HG02938 (cell line): Measurements from ENCODE around the gene PDX1.

Experiments
- ATAC-seq: cut with Tn5 transposase; IDR thresholded peaks from one replicate; pipeline ENCODE4 v1.9.1; 2021; ENCODE audit warnings: mild to moderate bottlenecking, moderate library complexity; ENCODE audit not compliant: unreplicated experiment

PDX1 gene

DNA sequence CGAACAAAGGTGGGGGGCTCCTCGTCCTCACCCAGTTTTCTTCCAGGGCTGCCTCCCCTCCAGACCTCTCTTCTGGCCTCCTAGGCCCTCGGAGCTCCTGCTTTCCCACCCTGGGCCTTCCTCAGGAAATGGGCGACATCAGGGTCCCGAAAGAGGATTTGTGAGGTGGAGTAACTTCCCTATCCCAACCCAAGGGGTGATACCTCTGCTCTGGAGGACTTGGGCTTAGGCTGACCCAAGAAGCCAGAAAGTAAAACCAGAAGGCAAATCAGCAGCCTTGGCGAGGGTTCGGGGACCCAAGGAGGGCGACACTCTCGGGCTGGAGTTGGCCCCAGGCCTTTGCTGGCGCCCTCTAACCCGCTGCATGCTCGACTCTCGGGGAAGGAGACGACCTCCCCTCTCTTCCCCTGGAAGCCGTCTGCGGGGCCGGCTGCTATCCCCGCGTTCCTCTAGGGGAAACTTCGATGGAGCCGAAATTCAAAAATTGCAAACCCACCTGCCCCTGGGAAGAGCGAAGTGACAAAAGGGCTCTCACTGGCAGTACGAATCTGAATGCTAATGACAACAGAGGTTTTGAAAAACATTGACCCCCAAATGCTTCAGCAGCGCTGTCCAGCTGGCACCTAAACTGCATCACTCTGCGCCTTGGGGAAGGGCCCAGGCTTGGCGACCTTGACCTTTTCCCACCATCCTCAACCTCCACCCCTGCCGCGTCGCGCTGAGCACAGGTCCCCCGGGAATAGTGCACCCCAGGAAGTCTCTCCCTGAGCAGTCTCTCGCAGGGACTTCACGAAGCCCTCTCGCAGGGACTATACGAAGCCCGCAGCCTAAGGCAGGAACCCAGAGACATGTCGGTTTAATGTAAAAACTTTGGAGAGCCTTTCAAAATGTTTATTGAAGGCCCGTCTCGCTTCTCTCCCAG lies 2.4 kb downstream of the PDX1 start:
- no peak for ATAC-seq

DNA sequence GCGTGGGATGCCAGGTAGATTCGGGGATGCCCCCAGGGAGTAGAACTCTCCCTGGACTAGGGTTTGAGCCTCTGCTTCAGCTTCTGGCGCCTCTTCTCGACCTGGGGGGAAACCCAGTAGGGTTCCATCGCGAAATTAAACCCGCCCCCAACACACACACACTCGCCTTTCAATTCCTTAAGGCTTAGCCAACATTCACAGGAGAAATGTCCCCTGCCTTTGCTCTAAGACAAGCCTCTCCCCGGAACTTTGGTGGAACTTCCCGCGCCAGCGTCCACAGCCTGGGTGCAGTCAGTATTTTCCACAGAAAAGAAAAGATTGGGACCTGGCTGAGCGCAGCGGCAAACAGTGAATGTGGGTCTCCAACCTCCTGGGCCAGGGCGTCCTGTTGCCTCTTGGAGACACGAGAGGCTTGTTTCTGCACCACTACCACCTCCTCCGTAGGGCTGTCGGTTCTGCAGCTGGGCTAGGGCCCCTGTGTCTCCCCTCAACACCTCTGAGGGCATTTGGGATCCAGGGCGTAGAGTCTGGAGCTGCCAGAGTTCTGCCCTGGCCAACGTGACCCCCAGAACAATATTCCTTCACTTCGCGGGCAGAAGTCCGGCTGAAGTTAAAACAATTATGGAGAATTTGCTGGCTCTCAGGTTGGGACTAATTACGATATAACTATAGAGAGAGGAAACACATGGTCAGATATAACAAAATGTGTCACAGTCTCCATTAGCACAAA lies 3.2 kb downstream of the PDX1 start:
- ATAC-seq, result no peak

DNA sequence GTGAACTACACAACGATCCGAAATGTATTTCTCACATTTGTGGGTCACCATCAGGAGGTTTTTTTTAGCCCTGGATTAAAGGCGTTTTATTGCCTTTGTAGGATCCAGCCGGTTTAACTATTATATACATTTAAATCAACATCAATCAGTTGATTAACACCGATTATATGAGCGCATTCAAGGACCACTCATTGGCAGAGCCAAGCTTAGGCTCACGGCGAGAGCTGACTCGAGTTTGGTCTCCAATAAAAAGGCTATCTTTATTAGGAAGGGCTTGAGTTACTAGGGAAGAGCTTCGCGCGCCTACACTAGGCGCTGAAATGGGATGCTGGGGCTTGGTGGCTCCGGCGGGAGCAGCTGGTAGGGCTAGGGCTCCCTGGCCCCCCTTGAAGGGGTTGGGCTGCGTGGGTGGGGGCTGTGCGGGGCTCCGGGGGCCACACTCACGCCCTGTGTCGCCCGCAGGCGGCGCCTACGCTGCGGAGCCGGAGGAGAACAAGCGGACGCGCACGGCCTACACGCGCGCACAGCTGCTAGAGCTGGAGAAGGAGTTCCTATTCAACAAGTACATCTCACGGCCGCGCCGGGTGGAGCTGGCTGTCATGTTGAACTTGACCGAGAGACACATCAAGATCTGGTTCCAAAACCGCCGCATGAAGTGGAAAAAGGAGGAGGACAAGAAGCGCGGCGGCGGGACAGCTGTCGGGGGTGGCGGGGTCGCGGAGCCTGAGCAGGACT lies 4.2 kb downstream of the PDX1 start:
- ATAC-seq, result no peak

DNA sequence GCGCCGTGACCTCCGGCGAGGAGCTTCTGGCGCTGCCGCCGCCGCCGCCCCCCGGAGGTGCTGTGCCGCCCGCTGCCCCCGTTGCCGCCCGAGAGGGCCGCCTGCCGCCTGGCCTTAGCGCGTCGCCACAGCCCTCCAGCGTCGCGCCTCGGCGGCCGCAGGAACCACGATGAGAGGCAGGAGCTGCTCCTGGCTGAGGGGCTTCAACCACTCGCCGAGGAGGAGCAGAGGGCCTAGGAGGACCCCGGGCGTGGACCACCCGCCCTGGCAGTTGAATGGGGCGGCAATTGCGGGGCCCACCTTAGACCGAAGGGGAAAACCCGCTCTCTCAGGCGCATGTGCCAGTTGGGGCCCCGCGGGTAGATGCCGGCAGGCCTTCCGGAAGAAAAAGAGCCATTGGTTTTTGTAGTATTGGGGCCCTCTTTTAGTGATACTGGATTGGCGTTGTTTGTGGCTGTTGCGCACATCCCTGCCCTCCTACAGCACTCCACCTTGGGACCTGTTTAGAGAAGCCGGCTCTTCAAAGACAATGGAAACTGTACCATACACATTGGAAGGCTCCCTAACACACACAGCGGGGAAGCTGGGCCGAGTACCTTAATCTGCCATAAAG lies 4.8 kb downstream of the PDX1 start:
- ATAC-seq, result no peak

DNA sequence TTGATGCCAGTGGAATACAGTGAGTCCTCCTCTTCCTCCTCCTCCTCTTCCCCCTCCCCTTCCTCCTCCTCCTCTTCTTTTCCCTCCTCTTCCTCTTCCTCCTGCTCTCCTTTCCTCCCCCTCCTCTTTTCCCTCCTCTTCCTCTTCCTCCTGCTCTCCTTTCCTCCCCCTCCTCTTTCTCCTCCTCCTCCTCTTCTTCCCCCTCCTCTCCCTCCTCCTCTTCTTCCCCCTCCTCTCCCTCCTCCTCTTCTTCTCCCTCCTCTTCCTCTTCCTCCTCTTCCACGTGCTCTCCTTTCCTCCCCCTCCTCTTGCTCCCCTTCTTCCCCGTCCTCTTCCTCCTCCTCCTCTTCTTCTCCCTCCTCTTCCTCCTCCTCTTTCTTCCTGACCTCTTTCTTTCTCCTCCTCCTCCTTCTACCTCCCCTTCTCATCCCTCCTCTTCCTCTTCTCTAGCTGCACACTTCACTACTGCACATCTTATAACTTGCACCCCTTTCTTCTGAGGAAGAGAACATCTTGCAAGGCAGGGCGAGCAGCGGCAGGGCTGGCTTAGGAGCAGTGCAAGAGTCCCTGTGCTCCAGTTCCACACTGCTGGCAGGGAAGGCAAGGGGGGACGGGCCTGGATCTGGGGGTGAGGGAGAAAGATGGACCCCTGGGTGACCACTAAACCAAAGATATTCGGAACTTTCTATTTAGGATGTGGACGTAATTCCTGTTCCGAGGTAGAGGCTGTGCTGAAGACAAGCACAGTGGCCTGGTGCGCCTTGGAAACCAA lies 5.6 kb downstream of the PDX1 start:
- no peak for ATAC-seq

DNA sequence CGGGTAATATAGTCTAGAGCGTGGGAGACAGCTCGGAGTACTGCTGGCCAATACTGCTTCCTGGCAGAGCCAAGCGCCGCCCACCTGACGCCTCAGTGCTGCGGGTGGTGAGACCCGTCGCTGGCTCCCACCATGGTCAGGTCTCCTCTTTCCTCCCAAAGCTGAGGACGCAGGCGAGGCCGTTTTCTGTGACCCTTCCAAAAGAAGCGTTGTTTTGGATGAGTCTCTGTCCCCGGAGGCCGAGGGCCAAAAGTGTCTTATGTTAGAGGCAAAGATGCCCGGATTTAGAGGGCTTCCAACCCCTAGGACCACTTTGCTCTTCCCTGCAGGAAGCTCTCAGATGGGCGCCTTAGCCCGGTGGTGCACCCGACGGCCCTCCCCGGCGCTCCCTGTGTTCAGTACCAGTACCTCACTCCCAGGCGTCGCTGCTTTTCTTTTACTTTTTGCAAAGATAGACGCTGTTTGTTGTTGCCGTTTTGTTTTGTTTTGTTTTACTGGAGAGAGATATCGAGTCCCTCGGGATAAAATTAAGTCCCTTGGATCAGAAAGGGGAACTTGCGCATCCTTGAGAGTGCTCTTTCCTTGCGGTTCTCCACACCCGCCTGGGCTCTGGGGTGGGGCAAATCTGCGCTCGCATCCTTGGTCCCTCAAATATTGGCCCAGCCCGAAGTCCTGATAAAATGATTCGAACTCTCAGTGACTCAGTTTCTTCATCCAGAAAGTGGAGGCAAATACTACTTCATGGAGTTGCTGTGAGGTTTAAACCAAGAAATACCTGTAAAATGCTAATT lies 7.0 kb downstream of the PDX1 start:
- no peak for ATAC-seq

DNA sequence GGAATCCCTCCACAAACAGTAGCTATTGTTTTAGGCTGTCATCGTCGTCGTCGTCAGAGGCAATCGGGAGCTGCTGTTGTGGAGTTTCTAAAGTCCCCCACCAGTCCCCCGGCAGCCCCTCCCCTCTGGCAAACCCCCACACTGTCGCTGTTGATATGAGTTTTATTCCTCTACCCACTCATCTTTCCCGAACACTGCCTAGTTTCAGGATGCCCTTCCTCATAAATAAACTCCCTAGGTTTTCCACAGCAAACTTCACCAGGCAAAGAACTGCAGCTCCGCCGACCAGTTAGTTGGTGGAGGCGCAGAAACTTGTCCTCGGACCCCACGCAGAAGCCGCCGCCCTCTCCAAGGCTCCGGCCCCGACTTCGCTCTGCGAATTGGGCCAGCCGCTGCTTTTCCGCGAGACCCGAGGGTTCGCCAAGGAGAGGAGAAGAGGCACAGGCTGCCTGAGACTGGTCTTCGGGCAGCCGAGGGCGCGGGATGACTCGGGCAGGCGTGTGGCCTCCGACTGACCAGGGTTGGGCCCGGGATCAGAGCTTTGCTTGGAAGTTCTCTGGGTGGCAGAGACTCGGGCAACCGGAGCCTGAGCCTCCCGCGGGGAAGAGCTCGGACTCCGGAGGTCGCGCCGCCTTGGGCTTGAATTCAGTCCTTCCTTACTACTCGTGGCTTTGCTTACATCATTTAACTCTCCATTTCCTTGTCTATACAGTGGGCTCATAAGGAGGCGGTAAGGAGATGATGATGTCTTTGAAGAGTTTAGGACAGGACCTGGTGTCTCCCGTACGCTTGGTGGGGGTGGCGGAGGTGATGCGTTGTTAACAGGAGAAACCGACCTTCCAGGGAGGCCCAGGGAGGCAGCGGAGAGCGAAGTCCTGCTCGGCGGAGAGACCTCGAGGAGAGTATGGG lies 7.9 kb downstream of the PDX1 start:
- no peak for ATAC-seq

DNA sequence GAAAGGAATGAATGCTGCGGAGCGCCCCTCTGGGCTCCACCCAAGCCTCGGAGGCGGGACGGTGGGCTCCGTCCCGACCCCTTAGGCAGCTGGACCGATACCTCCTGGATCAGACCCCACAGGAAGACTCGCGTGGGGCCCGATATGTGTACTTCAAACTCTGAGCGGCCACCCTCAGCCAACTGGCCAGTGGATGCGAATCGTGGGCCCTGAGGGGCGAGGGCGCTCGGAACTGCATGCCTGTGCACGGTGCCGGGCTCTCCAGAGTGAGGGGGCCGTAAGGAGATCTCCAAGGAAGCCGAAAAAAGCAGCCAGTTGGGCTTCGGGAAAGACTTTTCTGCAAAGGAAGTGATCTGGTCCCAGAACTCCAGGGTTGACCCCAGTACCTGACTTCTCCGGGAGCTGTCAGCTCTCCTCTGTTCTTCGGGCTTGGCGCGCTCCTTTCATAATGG lies 8.6 kb downstream of the PDX1 start:
- ATAC-seq, result no peak

DNA sequence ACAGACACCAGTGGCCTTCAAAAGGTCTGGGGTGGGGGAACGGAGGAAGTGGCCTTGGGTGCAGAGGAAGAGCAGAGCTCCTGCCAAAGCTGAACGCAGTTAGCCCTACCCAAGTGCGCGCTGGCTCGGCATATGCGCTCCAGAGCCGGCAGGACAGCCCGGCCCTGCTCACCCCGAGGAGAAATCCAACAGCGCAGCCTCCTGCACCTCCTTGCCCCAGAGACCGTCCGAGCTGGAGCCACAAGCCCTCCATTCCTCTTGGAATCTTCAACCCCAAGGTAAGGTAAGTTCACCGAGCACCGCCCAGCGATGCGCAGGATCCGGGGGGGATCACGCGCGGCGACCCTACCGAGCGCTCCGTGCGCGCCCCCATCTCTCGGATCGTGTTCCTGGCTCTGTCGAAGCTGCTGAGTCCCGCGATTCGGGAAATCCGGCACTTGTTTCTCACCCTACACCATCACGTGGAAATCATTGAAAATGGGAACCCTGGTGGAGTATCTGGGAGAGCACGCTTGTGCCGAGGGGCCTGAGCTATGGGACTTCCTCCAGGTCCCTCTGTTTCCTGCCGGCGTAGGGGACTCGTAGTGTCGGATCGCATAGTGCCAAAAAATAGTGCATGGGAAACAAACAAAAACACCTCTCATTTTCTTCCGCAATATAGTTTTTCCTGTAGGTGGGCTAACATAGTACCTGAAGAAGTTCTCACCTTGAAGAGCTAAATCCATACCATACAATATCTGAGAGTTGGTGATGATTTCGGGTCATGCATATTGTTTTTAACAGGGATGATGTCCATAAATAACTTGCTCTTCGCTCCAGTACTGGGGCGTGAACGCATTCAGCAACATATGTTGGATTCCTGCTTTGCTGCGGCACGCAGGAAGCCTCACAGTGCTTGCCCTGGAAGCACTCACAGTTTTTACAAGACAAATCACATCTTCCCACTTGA lies 9.3 kb downstream of the PDX1 start:
- ATAC-seq, result no peak

DNA sequence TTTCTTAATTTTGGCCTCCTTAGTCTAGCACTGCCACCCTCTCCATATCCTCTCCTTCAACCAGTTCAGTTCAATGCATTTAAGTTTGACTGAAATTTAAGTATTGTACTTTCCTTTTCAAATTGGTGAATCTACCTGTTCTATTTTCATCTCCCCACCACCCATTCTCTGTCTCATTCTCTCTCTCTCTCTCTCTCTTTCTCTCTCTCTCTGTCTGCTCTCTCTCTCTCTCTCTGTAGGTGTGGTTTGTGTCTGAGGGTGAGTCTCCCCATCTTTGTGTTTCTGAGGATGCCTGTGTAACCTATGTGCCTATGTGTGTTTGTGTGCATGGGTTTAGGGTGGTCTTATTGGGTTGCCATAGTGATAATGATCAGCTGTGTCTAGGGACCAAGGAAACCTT lies 10.1 kb downstream of the PDX1 start:
- ATAC-seq, result no peak

DNA sequence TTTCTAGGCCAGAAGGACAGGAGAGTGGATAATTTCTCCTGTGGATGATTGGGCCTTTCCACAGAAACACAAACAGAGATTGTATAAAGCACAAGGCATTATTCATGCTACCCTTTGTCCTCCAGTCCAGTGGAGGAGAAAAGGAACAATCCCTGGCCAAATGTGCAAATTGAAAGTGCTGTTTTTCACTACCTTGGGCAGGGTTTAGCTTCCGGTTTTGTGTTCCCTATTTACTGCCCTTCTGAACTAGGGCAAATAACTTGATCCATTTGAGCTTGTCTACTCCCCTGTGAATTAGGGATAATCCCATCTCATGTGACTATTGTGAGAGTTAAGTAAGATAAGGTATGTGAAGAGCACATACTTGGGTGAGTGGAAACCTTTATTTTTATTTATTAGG lies 13.3 kb downstream of the PDX1 start:
- no peak for ATAC-seq

DNA sequence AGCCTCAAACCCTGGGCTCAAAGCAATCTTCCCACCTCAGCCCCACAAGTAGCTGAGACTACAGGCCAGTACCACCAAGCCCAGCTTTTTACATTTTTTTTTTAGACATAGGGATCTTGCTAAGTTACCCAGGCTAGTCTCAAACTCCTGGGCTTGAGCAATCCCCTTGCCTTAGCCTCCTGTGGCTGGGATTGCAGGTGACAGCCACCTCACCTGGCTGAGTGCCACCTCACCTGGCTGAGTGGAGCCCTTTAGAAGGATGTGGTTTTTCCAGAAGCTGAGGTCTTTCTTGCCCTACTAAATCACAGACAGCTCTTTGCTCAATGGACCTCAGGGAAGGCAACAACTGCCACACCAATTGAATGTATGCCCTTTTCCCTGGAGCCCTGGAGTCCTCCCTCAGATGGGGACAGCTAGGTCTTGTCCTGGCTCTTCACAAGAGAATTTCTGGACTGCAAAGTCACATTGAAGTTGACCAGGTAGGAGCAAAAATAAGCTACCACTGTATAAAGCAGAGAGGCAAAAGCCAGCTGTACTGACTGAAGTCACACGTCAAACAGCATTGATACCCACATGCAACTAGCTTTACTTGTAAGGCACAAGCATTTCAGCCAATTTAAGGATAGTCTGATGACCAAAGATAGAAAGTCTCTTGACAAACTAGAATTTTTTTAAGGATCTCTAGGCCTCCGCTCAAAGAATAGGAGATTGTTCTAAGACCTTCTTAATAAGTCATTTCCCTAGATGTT lies 14.0 kb downstream of the PDX1 start:
- ATAC-seq, result no peak

DNA sequence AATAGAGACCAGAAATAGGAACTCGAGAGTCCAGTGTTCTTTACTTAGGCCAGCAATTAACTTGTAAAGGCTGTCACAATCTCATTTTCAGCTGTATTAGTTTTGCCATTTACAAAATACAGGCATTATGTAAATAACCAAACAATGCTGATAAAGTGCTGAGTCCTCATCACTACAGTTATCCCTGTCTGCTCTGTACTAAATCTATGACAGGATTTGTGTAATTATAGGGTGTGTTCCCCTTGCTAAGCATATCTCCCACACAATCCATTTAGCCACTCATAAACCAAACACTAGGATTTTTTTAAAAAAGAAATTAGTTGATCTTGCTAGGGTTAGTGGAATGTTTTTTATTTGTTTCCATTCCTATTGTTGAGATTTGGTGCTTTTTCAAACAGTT lies 23.2 kb downstream of the PDX1 start:
- ATAC-seq, result no peak

DNA sequence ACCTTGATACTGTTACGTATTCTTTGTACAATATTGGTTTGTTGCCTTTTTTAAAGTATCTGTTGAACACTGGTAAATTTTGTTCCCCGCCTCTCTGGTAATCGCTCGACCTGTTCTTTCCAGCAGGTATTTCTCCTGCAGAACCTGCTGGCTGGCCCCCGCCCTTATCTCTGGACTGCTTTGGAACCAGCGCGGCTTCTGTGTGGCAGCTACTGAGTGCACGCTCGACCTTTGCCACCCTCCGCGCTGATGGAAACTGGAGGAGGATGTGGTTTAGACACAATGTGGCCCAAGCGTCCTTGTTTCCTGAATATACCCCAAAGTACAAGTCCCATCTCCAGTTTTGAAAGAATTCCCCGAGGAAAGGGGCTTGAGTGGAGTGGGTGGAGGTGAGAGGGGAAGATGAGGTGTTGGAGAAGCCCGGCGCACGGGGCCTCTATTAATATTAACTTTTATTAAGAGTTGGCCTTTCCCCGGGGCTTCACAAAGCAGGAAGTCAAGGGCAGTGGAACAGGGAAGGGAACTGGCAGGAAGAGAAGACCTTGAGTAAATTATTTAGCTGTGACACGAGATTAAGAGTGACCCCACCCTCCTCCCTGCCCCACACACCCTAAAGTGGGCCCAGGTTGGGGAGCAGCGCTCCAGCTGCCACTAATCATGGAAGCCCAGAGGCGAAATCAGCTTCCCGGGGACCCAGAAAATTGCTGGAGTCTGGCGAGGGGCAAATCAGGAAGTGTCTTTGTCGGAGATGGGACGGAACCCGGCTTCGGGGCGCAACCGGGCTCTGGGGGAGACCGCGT lies 33.3 kb downstream of the PDX1 start:
- ATAC-seq, result no peak

DNA sequence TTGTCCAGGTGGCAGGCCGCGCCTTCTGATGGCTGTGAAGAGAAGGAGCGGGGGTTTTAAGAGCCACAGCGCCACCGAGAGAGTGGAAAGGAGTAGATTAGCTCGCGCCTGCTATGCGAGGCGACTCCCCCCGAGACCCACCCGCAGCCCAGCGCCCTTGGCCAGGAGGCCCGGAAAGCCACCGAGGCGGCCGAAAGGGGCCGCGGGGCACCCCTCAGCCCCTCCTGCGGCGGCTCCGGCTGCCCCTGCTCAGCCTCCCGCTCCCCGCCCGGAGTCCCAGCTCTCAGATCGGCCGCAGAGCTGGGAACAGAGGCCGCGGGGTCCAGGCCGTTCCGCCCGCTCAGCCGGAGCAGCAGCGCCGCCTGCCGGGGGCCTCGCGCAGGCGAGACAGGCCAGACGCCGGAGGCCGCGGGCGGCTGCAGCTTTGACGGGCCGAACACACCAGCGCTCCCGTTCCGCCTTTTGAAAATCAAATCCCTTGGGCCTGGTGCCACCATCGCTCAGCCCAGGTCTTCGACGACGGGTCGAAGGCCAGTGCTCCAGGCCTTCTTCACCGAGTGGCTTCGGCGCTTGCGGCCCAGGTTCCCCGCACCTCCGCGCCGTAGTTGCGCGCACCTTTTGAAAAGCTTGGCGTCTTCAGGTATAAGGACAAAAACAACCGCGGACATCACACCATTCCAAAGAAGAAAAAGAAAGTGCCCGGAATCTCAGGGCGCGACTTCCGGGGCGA lies 34.0 kb downstream of the PDX1 start:
- ATAC-seq, result peak; percentile 75
